ENCODE results near the gene KCP.
"Not testable (repeated sequence)": the region's sequence is repeated elsewhere in the genome, so short reads cannot be mapped to it uniquely, and the experiment has no call there.

KCP gene

DNA sequence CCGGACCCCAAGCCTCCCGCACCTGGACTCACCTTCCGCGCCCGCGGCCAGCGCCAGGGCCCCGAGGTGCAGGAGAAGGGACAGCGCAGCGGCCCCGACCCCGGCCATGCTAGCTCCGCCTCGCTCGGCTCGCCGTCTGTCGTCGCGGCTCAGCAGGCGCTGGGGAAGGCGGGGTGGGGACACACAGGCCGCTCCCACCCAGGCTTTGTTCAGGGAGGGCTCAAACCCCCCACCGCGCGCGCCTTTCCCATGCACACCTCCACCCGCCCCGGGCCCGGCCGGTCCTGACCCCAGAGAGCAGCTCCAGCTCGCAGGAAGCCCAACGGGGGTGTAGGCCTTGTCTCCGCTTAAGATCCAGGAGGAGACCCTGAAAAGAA is at the start of gene KCP:
Gene KCP (minus strand): TSS at position 141 of the 377 bp plus-strand sequence. CDS start 33 bp downstream, at position 108.
- DNase-seq (ENCODE audit: low read depth in 2 of 2), result no peak

DNA sequence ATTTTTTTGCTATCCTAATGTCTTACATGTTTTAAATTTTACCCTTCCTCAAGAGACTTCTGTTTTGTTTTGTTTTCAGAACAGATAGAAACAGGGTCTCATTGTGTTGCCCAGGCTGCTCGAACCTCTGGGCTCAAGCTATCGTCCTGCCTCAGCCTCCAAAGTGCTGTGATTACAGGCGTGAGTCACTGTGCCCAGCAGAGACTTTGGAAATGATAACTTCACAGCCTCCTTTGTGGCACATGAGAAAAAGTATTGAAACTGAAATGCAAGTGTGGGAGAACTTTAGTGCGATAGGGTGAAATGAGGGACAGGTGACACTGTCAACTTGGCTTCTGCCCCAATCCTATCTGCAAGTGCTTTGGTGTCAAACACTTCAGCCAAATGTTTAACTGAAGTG is 48.8 kb upstream of the KCP start:
- DNase-seq (ENCODE audit: low read depth in 2 of 2), result no peak

DNA sequence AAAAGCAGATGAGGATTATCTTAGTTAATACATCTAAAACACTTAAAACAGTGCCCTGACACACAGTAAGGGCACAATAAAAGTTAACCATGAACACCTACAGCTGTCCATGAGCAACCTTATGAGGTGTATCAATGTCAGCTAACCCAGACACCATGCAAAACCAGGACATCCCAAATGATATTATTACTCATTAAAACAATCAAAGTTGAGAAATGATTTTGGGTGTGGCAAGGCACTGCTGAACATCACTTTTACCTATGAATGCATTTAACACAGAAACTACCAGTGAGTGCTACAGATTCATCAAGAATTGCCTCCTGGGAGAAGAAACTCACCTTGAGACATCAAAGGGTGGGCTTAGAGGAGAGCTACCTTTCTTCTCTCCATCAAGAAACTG is 45.5 kb upstream of the KCP start:
- DNase-seq (ENCODE audit: low read depth in 2 of 2), result no peak

DNA sequence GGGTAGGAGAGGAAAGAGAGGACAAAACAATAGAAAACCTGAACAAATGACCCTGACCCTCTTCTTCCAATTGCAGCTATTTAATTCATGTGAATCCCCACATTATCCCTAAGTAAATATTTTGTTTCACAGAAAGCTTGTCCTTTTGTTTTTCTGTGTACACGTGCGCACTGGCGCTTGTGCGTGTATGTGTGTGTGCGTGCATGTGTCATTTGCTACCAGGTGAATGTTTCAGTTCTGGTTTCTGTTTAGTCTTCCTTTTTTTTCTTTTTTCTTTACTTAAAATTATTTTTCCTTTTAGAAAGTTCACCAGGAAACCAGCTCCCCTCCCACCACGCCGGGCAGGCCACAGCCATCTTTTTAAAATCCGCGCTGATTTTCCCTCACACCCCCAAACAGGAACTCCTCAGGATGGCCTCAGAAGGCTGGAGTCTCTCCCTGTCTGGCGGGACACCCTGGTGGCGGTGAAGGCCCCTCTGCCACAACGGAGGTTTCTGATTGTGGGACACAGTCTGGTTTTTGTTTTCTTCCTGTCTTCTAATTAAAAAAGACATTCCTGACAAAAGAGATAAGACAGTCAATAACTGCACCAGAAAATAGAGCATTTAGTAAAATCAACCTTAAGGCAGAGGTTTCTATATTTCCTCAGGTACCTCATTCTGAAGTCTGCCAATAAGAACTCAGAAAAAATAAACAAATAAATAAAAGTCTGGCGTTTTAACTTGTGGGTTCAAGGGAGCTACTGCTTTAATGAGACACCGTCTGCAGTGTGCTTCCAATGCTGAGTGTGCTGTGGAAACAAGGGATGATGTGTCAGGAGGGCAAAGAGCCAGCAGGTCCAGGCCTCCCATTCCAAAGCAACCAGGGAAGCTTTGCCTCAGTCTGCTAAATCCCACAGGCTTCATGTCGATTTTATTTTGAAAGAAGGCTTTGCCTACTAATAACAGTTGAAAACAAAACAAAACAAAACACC is 44.6 kb upstream of the KCP start:
- DNase-seq (ENCODE audit: low read depth in 2 of 2), result no peak

DNA sequence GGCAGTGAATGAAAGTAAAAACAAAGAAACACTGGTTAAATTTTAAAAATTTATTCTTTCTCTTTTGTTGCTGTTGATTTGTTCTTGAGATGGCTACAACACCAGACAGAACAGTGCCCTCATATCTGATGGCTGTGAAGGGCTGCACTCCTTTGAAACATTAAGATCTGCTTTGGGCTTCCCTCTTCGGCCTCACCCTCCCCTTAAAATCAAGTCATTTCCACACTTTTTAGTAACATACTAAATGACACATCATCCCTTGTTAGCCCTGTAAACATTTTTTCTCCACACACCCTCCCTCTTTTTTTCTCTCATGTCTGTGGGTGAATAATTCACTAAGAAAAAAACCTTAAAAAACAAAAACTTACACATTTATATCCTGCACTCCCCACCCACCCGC is 43.6 kb upstream of the KCP start:
- no peak for DNase-seq (ENCODE audit: low read depth in 2 of 2)

DNA sequence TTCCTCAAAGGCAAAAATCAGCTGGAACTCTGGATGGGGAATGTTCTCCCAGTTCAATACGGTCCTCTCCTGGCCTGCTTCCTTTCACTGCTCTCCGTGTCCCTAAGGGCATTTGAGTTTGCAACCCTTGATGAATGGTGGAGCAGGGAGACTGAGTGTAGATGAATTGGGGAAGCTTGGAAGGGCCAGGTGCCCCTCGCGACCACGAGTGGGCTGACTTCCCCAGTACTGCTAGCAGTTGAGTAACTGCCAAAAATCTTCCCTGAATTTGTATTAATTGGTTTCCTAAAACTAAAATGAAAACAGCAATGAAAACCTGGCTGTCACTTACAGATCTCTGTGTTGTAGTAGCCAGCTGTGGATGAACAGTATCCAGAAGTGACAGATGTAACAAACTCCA is 40.8 kb upstream of the KCP start:
- DNase-seq (ENCODE audit: low read depth in 2 of 2), result no peak

DNA sequence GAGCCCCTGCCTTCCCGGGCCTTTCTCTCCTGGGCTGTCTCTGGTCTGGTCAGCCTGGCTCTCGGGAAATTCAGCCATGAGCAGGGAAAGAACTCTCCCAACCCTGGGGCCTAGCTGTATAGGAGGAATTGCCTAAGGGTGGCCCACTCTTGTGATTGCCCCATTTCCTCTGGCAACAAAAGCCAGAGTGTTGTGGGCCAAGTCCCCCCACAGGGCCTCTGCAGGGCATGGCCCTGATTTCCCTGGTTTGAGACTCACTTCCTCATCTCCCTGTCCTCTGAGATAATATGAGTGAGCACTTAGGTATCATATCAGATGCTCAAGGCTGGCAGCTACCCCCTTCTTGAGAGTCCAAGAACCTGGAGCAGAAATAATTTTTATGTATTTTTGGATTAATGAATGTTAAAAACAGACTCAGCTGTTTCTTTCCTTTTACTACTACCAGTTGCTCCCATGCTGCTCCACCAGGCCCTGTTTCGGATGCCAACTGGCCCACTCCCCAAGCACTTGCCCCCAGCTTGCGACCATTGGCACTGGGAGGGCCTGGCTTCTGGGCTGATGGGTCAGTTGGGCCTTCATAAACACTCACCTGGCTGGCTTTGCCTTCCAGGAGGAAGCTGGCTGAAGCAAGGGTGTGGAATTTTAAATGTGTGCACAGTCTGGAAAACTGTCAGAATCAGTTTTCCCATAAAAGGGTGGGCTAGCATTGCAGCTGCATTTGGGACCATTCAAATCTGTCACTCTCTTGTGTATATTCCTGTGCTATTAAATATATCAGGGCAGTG is 38.7 kb upstream of the KCP start:
- DNase-seq (ENCODE audit: low read depth in 2 of 2), result no peak

DNA sequence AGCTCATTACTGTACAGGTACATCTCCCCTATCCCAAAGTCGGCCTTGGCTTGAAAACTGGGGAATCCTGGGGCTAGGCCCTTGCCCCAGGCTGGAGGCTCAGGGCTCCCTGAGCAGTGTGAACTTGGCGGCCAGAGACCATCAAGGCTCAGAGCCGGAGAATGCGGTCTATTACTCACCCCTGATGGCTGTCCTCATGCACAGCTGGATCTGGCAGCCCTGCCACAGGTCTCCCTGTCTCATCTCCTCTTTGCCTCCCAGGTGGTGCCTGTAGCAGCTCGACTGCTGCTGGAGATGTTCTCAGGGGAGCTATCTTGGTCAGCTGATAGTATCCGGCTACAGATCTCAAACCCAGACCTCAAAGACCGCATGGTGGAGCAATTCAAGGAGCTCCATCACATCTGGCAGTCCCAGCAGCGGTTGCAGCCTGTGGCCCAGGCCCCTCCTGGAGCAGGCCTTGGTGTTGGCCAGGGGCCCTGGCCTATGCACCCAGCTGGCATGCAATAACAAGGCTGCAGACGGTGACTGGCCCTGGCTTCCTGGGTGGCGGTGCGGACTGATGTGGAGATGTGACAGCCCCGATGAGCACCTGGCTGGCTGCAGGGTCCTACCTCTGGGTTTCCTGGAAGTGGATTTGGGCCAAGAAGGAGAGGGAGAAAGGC is 37.9 kb upstream of the KCP start:
- DNase-seq (ENCODE audit: low read depth in 2 of 2), result no peak

DNA sequence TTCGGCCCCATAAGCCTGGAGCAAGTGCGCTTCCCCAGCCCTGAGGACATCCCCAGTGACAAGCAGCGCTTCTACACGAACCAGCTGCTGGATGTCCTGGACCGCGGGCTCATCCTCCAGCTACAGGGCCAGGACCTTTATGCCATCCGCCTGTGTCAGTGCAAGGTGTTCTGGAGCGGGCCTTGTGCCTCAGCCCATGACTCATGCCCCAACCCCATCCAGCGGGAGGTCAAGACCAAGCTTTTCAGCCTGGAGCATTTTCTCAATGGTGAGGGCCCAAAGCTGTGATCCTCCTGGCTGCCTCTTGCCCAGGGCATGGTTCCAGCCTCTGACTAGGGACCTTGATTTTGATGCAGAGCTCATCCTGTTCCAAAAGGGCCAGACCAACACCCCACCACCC is 37.3 kb upstream of the KCP start:
- DNase-seq (ENCODE audit: low read depth in 2 of 2), result no peak

DNA sequence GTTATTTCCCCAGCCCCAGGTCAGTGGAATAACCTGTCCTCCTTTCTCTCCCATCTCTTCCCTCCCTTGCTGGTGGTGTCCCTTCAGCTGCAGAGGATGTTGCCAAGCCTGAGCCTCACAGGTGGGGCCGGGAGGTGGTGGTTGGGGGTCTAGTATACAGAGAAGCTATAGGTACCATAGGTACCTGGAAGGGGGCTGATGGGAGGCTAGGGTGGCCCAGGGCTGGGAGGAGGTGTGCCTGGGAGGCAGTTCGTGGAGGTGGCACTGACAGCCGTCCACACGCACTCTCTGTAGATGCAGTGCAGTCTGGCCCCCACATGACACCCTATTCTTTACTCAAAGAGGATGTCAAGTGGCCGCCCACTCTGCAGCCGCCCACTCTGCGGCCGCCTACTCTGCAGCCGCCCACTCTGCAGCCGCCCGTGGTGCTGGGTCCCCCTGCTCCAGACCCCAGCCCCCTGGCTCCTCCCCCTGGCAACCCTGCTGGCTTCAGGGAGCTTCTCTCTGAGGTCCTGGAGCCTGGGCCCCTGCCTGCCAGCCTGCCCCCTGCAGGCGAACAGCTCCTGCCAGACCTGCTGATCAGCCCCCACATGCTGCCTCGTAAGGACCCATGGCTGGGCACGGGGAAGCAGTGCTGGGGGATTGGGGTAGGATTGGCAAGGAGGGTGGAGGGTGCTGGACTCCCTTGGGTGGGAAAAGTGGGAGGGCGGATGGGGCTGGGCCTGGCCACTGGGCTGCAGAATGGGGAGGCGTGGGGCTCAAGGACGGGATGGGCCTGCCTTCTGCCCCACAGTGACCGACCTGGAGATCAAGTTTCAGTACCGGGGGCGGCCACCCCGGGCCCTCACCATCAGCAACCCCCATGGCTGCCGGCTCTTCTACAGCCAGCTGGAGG is 36.7 kb upstream of the KCP start:
- DNase-seq (ENCODE audit: low read depth in 2 of 2), result no peak

DNA sequence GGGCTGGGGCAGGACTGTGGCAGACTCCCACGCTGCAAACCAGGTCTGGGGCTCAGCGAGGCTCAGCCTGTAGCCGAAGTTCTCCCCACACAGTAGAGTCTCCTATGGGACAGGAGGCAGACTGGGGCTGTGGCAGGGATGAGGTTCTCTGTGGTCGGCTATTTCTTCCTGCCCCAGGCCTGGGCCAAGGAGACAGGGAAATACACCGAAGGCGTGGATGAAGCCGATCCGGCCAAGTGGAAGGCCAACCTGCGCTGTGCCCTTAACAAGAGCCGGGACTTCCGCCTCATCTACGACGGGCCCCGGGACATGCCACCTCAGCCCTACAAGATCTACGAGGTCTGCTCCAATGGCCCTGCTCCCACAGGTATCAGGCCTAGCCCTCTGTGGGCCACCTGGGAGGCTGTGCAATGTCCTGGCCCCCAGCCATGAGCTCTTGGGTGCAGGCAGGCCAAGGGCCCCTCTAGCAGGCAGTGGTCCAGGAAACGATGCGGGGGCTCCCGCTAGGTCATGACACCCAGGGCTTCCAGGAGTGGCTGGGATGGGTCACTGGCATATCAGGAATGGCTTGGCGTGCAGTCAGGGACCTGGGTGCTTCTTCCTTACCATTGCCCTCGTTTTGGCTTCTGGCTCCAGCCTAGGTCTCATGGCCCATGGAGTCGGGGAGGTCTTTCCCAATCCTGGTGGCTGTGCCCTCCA is 35.3 kb upstream of the KCP start:
- DNase-seq (ENCODE audit: low read depth in 2 of 2), result no peak

DNA sequence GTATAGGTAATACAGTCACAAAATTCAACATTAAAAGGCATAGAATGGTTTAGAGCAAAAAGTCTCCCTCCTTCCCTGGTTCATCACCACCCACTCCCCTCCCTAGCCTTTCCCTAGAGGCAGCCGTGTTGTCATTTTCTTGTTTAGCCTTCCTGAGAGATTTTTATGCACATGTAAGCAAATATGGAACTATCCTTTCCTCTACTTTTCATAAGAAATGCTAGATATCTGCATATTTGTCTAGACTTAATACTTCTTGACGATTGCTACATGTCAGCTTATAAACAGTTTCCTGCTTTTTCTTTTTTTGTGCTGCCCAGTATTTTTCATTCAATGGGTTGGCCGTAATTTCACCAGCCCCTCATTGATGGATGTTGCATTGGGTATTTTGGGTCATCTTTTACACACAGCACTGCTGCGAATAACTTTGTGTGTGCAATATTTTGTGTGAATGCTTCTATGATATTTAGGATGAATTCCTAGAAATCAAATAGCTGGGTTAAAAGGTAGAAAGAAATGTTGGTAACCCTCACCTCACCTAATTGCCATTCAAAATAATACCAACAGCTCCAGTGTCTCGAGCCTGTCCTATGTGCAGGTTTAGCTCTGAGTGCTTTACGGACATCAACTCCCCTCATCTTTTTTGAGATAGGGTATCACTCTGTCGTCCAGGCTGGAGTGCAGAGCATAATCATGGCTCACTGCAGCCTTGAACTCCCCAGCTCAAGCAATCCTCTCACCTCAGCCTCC is 34.2 kb upstream of the KCP start:
- DNase-seq (ENCODE audit: low read depth in 2 of 2), result no peak

DNA sequence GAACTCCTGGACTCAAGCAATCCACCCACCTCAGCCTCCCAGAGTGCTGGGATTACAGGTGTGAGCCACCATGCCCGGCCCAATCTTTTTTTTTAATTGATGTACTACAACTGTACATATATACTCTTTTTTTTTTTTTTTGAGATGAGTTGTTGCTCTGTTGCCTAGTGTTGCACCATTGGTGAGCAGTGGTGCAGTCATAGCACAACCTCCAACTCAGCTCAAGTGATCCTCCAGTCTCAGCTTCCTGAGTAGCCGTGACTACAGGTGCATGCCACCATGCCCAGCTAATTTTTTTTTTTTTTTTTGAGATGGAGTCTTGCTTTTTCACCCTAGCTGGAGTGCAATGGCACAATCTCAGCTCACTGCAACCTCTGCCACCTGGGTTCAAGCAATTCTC is 32.7 kb upstream of the KCP start:
- DNase-seq (ENCODE audit: low read depth in 2 of 2), result not testable (repeated sequence)

DNA sequence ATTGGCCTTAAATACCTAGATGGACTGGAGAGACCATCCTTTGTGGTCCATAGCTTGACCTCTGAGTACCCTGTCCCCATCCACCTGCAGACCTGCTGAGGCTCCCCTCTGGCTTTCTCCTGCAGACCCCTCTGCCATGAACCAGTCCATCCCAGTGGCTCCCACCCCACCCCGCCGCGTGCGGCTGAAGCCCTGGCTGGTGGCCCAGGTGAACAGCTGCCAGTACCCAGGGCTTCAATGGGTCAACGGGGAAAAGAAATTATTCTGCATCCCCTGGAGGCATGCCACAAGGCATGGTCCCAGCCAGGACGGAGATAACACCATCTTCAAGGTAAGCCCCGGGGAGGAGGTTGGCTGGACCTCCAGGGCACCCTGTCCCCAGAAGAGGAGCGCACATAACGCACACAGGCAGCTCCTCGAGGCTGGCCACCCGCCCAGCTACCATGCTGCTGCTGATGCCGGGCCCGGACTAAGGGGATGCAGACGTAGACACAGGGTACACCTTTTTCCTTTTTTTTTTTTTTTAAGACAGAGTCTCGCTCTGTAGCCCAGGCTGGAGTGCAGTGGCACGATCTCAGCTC is 31.5 kb upstream of the KCP start:
- no peak for DNase-seq (ENCODE audit: low read depth in 2 of 2)

DNA sequence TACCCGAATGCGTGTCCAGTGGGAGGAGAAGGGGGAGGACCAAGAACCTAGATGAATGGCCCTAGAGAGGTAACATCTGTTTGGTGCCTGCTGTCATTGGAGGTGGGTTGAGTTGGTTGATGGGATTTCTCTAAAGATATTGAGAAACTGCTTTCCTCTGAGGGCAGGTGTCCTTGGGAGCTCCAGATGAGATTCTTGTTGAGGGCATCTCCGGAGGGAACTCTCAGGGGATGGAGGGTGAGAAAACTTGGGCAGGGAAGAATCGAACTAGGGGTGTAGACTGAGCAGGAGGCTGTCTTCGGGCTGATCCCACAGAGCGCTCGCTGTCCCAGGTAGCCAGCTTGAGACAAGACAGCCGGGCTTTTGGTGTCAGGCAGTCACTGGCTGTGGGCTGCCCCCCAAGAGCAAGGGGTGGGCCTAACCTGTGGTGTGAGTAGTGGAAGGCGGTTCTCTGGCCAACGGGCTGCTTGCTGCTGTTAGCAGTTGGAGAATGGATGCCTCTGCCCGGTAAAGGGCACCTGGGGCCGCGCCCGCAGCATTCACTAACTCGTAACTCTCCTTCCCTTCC is 30.9 kb upstream of the KCP start:
- no peak for DNase-seq (ENCODE audit: low read depth in 2 of 2)

DNA sequence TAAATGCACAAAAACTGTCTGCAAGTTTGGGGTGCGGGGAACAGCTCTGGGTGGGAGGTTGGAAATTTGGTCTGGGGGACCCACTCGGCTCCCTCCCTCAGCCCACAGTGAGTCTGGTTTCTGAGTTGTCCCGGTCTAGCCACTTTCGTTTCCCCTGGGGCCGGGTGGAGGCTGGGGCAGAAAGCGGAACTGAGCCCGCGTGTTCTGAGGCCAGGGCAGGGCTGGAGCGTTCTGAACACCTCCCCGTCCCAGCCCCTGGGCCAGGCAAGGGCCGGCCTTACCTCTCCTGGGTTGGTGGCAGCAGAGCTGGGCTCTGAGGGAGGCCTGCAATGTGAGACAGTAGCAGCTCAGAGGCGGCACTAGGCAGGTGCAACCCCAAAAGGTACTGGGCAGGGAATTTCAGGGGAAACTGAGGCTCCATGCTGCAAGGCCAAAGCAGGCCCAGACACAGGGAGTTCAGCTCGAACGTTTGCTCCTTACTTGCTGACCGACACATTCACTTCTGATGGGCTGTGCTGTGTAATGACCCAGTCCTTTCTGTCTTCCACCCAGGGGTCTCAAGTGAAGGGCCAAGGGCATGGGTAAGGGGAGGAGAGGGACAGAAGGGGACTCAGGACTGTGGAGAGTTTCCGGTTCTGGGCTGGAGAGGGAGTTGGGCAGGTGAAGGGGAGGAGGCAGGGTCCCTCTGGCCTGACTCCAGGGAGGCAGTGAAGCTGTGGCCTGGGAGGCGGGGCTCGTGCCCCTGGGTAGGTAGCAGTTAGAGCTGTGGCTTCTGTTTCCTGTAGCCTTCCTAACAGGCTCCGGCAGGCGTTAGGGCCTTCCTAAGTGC is 30.2 kb upstream of the KCP start:
- no peak for DNase-seq (ENCODE audit: low read depth in 2 of 2)

DNA sequence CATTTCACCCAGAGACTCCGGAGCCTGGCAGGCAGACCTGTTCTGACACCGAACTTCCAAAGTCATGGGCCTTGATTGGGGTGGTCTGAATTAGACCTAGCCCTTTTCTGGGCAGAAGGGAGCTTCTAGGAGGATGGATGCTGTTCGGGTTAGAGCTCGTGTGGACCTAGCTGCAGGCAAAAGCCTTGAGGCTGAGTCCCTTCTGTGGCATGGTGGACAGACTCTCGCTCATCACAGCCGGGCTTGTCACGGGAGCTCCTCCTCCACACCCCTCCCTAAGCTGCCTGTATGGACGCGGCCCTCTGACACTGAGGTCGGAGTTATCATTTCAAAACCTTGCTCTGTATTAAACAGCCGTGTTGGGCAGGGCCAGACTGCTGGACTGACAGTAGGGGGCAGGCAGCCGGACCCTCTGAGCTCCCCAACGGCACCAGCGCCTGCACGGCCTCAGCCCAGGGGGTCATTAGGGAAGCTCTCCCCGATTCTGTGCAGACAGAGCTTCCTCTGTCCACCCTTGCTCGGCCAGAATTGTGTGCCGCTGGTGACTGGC is 29.4 kb upstream of the KCP start:
- no peak for DNase-seq (ENCODE audit: low read depth in 2 of 2)
